Right lobe of liver (tissue), 4 donors: Measurements from ENCODE around the gene FPGS.

Source experiments
- POLR2A ChIP-seq: fragments of 450-650 bp; IDR thresholded peaks from one replicate; pipeline ENCODE4 v1.6.1; 2017; ENCODE audit warnings: antibody characterized with exemption, mild to moderate bottlenecking
- TF ChIP-seq, protein P1 (sequence below), 4 donors: fragments of 200-600 bp in 3 of 4; fragments of 450-650 bp in 1 of 4; IDR thresholded peaks; one replicate each; pipeline versions ENCODE4 v1.5.1 to v1.8.0; 2016 to 2022; ENCODE audit warnings: antibody characterized with exemption in 4 of 4, mild to moderate bottlenecking in 2 of 4
- donor health status: DM: no; HTN: no; CAD: no.
- donor health status: DM: no; HTN: no; CAD: no.
- donor health status: DM: no; HTN: yes; CAD: no.

DNA sequence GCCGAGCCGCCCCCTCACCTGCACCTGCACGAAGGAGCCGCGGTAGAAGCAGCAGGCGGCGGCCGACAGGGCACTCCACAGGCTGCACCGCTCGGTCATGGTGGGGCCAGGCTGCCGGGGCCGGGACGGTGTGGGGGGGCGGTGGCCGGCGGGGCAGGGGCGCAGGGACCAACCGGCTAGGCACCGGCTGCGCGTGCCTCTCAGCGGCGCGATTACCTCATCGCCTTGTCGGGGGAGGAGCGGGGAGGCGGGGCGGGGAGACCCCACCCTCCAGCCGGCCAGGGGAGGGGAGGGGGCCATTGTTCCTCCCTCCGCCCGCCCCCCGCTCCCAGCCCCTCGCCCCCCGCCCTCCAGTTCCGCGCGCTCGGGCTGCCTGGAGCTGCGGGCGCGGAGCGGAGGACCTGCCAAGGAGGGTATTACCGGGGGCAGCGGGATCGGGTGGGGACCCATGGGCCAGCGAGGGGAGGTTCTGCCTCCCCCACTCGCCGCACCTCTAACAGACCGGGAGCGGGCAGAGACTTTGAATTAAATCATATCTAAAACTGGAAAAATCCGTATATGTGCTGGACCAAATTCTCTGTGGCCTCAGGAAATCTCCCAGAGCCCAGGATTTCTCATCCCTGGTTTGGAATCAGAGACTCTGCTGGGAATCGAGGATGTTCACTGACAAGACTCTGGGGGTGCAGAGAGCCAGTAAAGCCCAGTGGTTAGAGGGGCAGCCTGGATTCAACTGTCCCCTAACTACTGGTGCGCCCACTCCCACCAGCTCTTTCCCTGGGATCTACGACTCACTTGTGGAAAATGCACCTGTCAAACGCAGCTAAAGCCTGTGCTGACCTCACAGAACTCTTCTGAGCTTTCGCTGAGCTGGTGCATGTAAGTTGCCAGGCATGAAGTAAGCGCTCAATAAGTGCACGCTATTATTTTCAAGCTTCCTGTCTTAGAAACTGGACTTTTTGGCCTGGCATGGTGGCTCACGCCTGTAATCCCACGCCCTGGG is 47.3 kb upstream of the FPGS start:
- TF ChIP-seq, protein P1, sequence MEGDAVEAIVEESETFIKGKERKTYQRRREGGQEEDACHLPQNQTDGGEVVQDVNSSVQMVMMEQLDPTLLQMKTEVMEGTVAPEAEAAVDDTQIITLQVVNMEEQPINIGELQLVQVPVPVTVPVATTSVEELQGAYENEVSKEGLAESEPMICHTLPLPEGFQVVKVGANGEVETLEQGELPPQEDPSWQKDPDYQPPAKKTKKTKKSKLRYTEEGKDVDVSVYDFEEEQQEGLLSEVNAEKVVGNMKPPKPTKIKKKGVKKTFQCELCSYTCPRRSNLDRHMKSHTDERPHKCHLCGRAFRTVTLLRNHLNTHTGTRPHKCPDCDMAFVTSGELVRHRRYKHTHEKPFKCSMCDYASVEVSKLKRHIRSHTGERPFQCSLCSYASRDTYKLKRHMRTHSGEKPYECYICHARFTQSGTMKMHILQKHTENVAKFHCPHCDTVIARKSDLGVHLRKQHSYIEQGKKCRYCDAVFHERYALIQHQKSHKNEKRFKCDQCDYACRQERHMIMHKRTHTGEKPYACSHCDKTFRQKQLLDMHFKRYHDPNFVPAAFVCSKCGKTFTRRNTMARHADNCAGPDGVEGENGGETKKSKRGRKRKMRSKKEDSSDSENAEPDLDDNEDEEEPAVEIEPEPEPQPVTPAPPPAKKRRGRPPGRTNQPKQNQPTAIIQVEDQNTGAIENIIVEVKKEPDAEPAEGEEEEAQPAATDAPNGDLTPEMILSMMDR (IDR thresholded peaks at IDR 0.05): no peak
- TF ChIP-seq POLR2A: no peak
